HepG2 (cell line): ENCODE data around the gene RFC2. TPM values are rescaled to one million over a fixed set of nuclear protein-coding genes. Genes with fewer than 3 reads are reported as not detected.

Source experiments
- CREB3 ChIP-seq: sonication (generic); formaldehyde crosslinking; IDR thresholded peaks from 2 replicates; pipeline ENCODE4 v1.5.0; 2020; ENCODE audit warnings: missing genetic modification reagents
- EED ChIP-seq: sonication (generic); formaldehyde crosslinking; IDR thresholded peaks from 2 replicates; pipeline ENCODE4 v1.5.0; 2020; ENCODE audit warnings: mild to moderate bottlenecking, missing genetic modification reagents
- ESRRA ChIP-seq: sonication (generic); formaldehyde crosslinking; IDR thresholded peaks from 2 replicates; pipeline ENCODE4 v1.5.1; 2020; ENCODE audit warnings: mild to moderate bottlenecking, low read depth, missing genetic modification reagents
- FOSL2 ChIP-seq: sonication (generic); formaldehyde crosslinking; IDR thresholded peaks from 2 replicates; pipeline ENCODE4 v1.4.0; 2020; ENCODE audit warnings: missing genetic modification reagents
- GMEB2 ChIP-seq: IDR thresholded peaks from 2 replicates; pipeline ENCODE4 v1.6.1; 2016; ENCODE audit warnings: missing biosample characterization, missing genetic modification reagents, low read depth
- HOXA9 ChIP-seq: sonication (generic); formaldehyde crosslinking; IDR thresholded peaks from 2 replicates; pipeline ENCODE4 v1.8.1; 2022; ENCODE audit warnings: missing genetic modification reagents, mild to moderate bottlenecking, moderate library complexity, borderline replicate concordance
- ISX ChIP-seq: sonication (generic); formaldehyde crosslinking; conservative IDR thresholded peaks from 2 replicates; pipeline ENCODE4 v1.5.0; 2020; ENCODE audit warnings: missing genetic modification reagents
- KLF11 ChIP-seq: IDR thresholded peaks from 2 replicates; pipeline ENCODE4 v1.6.1; 2016; ENCODE audit warnings: missing compliant biosample characterization
- LBX2 ChIP-seq: sonication (generic); formaldehyde crosslinking; IDR thresholded peaks from 2 replicates; pipeline ENCODE4 v1.5.0; 2020; ENCODE audit warnings: missing genetic modification reagents, mild to moderate bottlenecking, borderline replicate concordance
- MED1 ChIP-seq: sonication (generic); formaldehyde crosslinking; IDR thresholded peaks from 2 replicates; pipeline ENCODE4 v1.4.0; 2020; ENCODE audit warnings: missing genetic modification reagents
- ZBTB1 ChIP-seq: sonication (generic); formaldehyde crosslinking; IDR thresholded peaks from 2 replicates; pipeline ENCODE4 v1.4.0; 2020; ENCODE audit warnings: missing genetic modification reagents, borderline replicate concordance
- ZFP36 ChIP-seq: fragments of 150-350 bp; IDR thresholded peaks from 2 replicates; pipeline ENCODE4 v1.6.1; 2018; ENCODE audit warnings: borderline replicate concordance, low read length, low read depth; ENCODE audit not compliant: partially characterized antibody
- ZNF138 ChIP-seq: sonication (generic); formaldehyde crosslinking; IDR thresholded peaks from 2 replicates; pipeline ENCODE4 v1.5.0; 2020; ENCODE audit warnings: mild to moderate bottlenecking, low read depth, missing genetic modification reagents
- ZNF30 ChIP-seq: sonication (generic); formaldehyde crosslinking; IDR thresholded peaks from 2 replicates; pipeline ENCODE4 v1.5.0; 2020; ENCODE audit warnings: mild to moderate bottlenecking, missing genetic modification reagents
- ZNF569 ChIP-seq: sonication (generic); formaldehyde crosslinking; IDR thresholded peaks from 2 replicates; pipeline ENCODE4 v1.5.0; 2020; ENCODE audit warnings: mild to moderate bottlenecking, missing genetic modification reagents, moderate library complexity, borderline replicate concordance
- ZSCAN21 ChIP-seq: sonication (generic); formaldehyde crosslinking; IDR thresholded peaks from 2 replicates; pipeline ENCODE4 v1.8.0; 2022; ENCODE audit warnings: mild to moderate bottlenecking, missing genetic modification reagents, moderate library complexity, borderline replicate concordance
- ZSCAN25 ChIP-seq: sonication (generic); formaldehyde crosslinking; IDR thresholded peaks from 2 replicates; pipeline ENCODE4 v1.8.0; 2022; ENCODE audit warnings: mild to moderate bottlenecking, missing genetic modification reagents
- polyA plus RNA-seq, 8 experiments: library from polyadenylated mRNA; depleted of rRNA in 3 of 8; stranded (reverse) in 7 of 8; unstranded in 1 of 8; fragments of >200 nt; fragmentation: Illumina TruSeq in 4 of 8; extraction: Trizol in 4 of 8; gene quantifications; 2 replicates each; pipeline versions ENCODE4 v1.2.1 to v1.2.3, GENCODE V29; 2011 to 2016; ENCODE audit warnings: low read depth in 4 of 8, missing spikeins in 1 of 8, mixed read lengths in 1 of 8; ENCODE audit not compliant: insufficient read depth in 1 of 8
- total RNA-seq, 5 experiments: library from RNA; depleted of rRNA; stranded (reverse); fragments of >200 nt; fragmentation: Illumina TruSeq; extraction: Trizol; gene quantifications; 2 replicates each; pipeline ENCODE4 v1.2.3, GENCODE V29; 2016; ENCODE audit warnings: low read depth in 1 of 5
- TF ChIP-seq, protein P1 (sequence below): sonication (generic); formaldehyde crosslinking; IDR thresholded peaks from 2 replicates; pipeline ENCODE4 v1.4.0; 2020; ENCODE audit warnings: missing genetic modification reagents
- TF ChIP-seq, protein P2 (sequence below): IDR thresholded peaks from 2 replicates; pipeline ENCODE4 v1.4.0; 2020; ENCODE audit warnings: mild to moderate bottlenecking, missing genetic modification reagents

The RFC2 gene
- total and polyA plus RNA-seq, 2 of the 13 experiments (the other 11 are each of a cell fraction or from before 2014, with no cell fraction given), result 14.6 to 43.5 TPM

- TF ChIP-seq CREB3 (no peak), ESRRA (CRISPR knock-in tag) (peak; percentile 49; the same call in 1 of the 2 replicates), EED (peak; percentile 69), ZBTB1 (CRISPR knock-in tag) (no peak), HOXA9 (CRISPR knock-in tag) (no peak), MED1 (CRISPR knock-in tag) (peak; percentile 43; the same call in 1 of the 2 replicates), ZSCAN25 (CRISPR knock-in tag) (no peak), ZNF30 (0 out of 2 replicates have a peak, but pooled peaks have one; percentile 43), ISX (CRISPR knock-in tag) (no peak), ZNF569 (CRISPR knock-in tag) (no peak), LBX2 (CRISPR knock-in tag) (0 out of 2 replicates have a peak, but pooled peaks have one; percentile 31), FOSL2 (CRISPR knock-in tag) (peak; percentile 36; the same call in 1 of the 2 replicates), KLF11 (CRISPR knock-in tag) (peak; percentile 75; the same call in 1 of the 2 replicates), ZNF138 (CRISPR knock-in tag) (0 out of 2 replicates have a peak, but pooled peaks have one; percentile 62), ZSCAN21 (CRISPR knock-in tag) (peak; percentile 83; the same call in 1 of the 2 replicates), GMEB2 (CRISPR knock-in tag) (peak; percentile 88), ZFP36 (no peak)
- TF ChIP-seq, protein P1, sequence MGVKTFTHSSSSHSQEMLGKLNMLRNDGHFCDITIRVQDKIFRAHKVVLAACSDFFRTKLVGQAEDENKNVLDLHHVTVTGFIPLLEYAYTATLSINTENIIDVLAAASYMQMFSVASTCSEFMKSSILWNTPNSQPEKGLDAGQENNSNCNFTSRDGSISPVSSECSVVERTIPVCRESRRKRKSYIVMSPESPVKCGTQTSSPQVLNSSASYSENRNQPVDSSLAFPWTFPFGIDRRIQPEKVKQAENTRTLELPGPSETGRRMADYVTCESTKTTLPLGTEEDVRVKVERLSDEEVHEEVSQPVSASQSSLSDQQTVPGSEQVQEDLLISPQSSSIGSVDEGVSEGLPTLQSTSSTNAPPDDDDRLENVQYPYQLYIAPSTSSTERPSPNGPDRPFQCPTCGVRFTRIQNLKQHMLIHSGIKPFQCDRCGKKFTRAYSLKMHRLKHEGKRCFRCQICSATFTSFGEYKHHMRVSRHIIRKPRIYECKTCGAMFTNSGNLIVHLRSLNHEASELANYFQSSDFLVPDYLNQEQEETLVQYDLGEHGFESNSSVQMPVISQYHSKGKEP (CRISPR knock-in tag), result no peak
- TF ChIP-seq, protein P2, sequence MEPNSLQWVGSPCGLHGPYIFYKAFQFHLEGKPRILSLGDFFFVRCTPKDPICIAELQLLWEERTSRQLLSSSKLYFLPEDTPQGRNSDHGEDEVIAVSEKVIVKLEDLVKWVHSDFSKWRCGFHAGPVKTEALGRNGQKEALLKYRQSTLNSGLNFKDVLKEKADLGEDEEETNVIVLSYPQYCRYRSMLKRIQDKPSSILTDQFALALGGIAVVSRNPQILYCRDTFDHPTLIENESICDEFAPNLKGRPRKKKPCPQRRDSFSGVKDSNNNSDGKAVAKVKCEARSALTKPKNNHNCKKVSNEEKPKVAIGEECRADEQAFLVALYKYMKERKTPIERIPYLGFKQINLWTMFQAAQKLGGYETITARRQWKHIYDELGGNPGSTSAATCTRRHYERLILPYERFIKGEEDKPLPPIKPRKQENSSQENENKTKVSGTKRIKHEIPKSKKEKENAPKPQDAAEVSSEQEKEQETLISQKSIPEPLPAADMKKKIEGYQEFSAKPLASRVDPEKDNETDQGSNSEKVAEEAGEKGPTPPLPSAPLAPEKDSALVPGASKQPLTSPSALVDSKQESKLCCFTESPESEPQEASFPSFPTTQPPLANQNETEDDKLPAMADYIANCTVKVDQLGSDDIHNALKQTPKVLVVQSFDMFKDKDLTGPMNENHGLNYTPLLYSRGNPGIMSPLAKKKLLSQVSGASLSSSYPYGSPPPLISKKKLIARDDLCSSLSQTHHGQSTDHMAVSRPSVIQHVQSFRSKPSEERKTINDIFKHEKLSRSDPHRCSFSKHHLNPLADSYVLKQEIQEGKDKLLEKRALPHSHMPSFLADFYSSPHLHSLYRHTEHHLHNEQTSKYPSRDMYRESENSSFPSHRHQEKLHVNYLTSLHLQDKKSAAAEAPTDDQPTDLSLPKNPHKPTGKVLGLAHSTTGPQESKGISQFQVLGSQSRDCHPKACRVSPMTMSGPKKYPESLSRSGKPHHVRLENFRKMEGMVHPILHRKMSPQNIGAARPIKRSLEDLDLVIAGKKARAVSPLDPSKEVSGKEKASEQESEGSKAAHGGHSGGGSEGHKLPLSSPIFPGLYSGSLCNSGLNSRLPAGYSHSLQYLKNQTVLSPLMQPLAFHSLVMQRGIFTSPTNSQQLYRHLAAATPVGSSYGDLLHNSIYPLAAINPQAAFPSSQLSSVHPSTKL, result peak; percentile 35; the same call in 1 of the 2 replicates
Measured at GRCh38 chr7:74254129-74254857, at the start of gene RFC2 (continued).
